HL-60/S4 treated with retinoic acid at 250 ng/mL for 4 days and 3 days (cell line): ENCODE results near the gene GLO1.

ENCODE experiments used
- in situ Hi-C: fragments of 300-500 bp; cut with MboI; formaldehyde crosslinking; loops from 2 replicates; pipeline ENCODE4 v1.7.0; 2022; ENCODE audit warnings: low sequenced_read_pairs

Gene GLO1

DNA sequence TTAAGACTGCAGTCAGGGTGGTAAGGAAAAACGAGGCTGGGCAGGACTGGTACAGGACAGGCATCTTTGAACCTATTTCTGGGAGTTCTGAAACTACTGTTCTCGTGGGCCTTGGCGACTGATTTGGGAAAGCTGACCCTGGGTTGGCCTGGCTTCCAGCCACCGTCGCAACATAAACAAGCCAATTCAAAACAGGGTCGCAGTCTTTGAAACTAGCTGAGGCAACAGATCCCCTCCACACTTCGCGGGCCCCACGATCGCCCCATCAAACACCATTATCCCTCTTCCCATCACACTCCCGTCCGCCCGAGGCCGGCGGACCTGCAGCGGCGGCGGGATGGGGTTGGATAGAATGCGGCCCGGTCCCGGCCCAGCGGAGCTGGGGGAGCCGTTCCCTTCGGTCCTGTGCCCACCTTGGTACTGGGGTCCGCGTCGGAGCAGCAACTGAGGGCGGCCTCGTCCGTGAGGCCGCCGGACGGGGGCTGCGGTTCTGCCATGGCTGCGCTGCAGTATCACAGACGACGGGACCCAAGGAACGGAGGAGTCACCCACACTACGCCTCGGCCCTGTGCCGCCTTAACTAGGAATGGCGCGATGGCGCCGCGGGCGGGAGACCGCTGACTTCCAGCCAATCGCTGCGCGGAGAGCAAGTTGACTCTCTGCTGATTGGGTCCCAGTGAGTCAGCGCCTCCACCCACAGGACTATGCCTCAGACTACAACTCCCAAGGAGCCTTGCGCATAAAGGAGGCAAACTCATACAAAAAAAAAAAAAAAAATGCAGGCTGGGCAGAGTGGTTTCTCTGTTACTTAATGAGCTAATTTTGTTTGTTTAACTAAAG, at the start of gene GLO1:
GLO1 (minus strand) TSS at position 588 of the 840 bp plus-strand sequence; CDS start at position 497, 91 bp downstream.
- in situ Hi-C loops = no loop called here

DNA sequence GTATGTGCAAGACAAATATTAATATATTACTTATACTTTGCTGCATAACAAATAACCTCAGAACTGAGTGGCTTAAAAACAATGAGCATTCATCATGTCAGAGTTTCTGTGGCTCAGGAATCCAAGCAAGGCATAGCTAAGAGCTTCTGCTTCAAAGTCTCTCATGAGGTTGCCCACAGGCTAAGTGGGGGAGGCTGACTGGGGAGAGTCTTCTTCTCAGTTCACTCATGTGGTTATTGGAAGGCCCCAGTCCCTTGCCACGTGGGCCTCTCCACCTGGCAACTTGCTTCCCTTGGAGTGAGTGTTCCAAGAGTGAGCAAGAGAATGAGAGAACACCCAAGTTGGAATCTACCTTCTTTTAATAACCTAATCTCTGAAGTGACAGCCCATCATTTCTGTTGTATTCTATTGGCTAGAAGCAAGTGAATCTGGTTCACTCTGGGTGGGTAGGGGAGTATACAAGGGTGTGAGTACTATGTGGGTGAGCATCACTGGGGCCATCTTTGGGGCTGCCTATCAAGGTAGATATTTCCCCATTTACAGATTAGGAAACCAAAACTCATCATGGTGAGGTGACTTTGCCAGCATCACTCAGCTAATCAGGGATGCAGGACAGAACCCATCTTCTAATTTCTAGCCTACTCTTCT, 48.1 kb upstream of the GLO1 start:
- in situ Hi-C loops = no loop called here

DNA sequence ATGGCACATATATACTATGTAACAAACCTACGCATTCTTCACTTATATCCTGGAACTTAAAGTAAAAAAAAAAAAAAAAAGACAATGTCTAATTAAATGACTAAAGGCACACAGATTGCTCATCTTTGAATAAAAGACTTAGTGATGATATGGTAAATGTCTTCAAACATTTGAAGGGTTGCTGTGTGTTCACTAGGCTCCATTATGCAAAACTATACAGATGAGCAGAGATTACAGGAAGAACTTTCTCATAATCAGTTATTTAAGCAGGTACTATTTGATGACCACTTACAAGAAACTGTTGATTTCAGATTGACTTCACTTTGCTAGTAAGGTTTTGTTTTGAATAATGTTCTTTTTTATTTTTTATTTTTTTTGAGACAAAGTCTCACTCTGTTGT, 46.5 kb upstream of the GLO1 start:
- in situ Hi-C loops = no loop called here

DNA sequence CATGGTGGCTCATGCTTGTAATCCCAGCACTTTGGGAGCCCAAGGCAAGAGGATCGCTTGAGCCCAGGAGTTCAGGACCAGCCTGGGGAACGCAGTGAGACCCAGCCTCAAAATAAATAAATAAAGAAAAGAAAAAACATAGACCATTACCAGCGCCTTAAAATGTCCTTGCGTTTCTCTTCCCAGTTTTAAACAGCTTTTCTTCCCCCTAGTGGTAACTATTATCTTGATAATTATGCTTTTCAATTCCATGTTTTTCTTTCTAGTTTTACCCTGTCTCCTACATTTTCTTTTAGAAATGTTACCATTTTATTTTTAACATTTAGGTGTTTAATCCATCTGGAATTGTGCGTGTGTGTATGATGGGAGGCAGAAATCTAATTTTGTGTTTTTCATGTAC, 36.6 kb upstream of the GLO1 start:
- in situ Hi-C loops = no loop called here

DNA sequence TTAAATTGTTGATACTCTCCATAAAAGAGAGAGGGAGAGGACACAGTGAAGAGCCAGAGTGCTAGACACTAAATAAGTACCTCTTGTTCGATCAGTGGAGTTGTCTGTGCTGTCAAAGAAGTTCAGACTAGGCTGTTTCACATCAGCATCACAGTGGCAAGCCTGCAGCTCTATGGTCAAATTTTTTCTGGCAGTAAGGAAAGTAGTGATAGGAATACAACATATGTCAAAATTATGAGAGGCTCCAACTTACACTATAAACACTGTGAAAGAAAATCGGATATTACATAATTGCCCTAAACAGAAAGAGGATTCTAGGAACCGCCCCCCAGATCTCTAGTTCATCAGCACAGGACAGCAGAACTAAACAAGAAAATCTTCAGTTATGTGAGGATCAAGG, 35.3 kb upstream of the GLO1 start:
- in situ Hi-C loops = no loop called here

DNA sequence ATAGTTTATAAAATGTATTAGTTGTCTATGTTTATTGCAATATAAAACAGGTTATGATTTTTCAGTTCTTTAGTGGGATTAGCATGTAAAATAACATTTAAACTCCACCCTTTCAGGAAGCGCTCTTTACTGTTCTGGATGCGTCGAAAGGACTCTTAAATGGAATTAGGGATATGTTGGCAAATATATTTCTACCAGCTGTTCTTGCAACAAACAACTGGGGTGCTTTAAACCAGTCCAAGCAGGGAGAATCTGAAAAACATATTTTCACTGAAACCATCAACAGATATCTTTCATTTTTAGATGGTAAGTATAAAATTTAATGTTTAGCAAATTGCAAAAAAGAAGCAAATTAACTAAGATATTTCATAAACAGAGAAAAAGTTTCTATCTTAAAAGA, 34.0 kb upstream of the GLO1 start:
- in situ Hi-C loops = no loop called here

DNA sequence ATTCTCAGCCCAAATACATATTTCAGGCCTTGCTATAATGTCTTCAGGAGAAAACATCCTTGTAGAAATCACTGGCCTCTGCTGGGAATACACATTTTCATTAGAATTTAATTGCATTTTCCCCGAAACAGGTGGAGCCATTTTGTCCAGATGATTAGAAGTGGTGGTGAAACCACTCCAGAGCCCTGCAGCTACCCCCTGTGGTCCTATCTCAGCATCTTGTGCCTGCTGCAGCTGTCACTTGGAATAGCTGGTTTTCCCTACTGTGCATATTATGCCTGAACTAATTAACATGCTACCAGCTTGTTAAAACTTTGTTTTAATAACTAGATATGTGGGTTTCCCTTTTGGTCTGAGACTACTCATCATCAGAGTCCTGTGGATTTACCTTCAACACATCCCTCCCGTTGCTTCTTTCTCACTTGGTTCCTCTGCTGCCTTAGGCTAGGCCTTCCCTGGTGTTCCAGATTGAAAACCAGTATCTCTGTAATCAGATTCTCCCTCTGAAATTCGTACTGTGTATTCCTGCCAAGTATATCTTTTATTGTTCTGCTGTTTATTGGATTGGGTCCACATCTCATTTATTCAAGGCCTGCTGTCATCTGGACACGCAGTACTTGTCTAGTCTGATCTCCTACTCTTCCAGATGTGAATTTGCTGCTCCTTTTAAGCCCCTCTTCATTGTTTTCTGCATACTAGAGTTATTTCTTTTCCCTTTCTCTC, 27.4 kb upstream of the GLO1 start:
- in situ Hi-C loops = no loop called here

DNA sequence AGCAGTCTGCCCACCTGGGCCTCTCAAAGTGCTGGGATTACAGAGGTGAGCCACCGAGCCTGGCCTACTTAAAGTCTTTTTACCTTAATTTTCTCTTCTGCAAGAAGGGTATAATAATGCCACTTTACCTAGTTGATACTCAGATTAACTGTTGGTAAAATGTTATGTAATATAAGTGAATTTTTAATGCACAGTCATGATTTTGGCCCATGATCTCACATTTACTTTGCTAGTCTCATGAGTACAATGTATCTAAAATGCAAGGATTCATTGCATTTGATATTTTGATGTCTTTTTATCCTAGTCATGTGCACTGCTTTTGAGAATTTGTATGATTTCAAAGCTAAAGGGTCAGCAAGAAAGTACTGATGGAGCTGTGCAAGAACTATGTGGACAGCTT, 25.3 kb upstream of the GLO1 start:
- in situ Hi-C loops = no loop called here

DNA sequence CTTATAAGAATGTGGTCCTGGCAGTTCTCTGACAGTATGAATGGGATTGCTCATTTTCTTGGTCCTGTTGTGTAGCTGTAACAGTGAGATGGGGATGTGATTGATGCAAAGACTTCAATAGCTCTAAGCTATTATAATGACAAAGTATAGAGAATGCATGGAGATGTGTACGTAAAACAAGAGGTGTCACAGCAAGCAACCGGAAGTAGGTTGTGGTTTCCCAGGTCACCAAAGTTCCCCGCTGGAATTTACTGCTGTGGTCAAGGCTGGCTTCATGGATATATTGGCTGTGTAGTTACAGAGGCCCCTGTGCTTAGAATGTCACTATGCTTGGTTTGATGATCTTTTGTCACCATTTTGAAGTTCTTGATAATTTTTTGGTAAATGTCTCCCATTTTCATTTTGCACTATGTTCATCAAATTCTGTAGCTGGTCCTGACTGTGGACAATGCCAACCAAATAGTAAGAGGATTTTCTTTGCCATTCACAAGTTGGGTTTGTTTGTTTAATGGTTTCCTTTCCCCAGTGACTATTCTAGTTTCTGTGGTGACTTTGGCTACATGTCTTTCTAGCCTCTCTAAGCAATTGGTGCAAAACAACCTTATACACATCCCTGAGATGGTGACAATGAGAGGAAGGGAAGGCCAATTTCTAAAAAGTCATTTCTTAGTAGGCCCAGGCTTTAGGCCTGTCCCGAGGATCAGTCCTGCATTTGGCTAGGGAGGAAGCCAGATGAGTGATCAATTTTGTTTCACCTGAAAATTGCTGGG, 22.7 kb upstream of the GLO1 start:
- in situ Hi-C loops = no loop called here

DNA sequence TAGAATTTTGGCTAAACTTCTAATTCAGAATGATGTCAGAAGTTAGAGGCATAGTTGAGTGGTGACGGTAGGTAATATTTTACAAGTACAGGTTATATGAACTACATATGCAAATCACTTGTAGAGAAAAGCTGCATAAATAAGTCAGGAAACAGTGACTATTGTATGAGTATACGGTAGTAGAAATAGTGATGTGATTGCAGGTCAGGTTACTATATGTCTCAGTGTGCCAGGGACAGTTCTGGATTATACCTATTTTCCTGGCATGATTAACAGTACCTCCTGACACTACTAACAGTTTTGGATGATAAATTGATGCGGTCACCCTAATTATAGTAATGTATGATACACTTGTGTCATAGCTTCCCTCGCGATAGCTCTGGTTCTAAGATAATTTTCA, 21.4 kb upstream of the GLO1 start:
- in situ Hi-C loops = no loop called here

DNA sequence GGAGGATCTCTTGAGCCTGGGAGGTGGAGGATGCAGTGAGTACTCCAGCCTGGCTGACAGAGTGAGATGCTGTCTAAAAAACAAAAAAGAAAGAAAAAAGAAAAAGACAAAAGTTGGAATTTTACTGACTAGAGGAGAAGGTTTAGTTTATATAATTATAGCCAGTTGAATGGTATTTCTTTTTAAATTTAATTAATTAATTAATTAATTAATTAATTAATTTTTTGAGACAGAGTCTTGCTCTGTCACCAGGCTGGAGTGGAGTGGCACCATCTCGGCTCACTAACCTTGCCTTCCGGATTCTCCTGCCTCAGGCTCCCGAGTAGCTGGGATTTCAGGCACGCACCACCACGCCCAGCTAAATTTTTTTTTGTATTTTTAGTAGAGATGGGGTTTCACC, 20.8 kb upstream of the GLO1 start:
- in situ Hi-C loops = no loop called here

DNA sequence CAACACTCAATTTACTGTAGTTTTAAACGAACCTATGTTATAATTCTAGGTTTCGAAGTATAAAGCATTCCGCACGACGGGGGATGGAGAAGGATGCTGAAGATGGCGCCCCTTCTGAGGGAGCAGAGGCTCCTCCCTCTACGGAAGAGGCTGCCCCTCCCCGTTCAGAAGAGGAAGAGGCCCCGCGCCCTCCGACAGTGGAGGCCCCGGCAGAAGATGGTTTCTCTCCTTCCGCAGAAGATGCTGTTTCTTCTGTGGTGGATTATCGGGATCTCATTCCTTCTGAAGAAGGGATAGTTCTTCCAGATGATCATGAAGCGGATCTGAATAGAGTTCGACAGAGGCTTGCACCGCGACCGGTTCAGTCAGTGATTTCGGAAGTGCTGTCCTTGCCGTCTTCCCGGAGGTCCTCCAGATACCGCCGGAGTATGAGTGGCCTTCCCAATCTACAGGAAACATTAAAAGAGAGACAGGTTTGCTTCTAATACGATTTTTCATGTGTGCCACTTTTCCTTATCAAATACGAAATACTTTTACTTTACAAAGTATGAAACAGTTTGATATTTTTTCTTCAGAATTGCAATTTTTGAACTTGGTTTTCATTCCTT, 19.9 kb upstream of the GLO1 start:
- in situ Hi-C loops = no loop called here

DNA sequence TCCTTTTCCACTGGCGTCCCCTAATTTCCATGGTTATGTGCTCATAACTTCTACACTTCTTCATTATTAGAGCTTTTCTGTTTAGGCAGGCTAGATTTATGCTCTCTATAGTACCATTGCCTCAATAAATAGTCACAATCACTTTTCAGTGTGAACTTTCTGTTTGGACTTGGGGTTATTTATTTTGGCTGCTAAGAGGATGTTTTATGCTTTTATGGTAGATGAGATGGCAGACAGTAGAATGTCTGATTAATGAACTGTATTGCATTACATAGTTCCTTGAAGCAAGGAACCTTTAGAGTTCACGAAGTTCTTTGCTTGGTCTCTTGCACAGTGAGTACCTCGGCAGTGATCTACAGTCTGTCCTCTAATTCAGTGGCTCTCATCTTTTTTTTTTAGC, 19.1 kb upstream of the GLO1 start:
- in situ Hi-C loops = no loop called here

DNA sequence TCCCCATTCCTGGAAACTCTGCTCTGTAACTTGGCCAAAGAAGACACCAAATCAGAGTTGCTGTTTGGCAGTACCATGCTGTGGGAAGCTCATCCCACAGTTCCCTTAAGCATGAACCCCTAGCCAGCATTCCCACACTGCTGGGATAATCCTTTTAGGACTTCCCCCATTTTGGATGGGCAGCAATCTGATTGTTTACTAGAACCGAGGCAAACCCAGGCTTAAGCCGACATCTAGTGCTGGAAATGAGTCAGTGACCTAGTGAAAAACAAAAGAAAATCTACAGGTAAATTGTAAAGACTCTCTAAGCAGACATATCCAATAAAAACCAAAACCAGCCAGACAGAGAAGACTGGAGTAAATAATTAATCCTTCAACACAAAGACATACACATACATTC, 17.4 kb upstream of the GLO1 start:
- in situ Hi-C loops = no loop called here

DNA sequence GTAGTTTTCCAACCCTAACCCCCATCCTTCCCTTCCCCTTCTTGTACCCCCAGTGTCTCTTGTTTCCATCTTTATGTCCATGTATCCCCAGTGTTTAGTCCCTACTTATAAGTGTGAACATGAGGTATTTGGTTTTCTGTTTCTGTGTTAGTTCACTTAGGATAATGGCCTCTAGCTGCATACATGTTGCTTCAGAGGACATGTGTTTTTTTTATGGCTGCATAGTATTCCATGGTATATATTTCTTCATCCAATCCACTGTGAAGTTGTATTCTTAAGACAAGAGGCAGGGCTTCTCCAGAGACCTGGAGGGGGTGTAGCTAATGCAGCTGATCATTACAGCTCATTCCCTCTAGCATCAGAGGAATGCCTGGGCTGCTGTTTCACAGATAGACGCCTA, 16.4 kb upstream of the GLO1 start:
- in situ Hi-C loops = no loop called here

DNA sequence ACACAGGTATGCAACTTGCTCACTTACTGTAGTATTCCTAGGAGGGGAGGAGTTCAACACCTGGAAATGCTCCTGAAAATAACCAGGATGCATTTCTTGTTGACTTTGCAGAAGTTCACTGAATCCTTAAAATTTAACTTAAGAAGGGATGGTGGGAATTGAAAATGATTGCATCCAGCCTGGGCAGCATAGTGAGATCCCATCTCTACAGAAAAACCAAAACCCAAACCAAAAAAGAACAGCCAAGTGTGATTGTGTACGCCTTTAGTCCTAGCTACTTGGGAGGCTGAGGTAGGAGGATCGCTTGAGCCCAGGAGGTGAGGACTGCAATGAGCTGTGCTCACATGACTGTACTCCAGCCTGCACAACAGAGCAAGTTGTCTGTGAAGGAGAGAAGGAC, 13.9 kb upstream of the GLO1 start:
- in situ Hi-C loops = no loop called here

DNA sequence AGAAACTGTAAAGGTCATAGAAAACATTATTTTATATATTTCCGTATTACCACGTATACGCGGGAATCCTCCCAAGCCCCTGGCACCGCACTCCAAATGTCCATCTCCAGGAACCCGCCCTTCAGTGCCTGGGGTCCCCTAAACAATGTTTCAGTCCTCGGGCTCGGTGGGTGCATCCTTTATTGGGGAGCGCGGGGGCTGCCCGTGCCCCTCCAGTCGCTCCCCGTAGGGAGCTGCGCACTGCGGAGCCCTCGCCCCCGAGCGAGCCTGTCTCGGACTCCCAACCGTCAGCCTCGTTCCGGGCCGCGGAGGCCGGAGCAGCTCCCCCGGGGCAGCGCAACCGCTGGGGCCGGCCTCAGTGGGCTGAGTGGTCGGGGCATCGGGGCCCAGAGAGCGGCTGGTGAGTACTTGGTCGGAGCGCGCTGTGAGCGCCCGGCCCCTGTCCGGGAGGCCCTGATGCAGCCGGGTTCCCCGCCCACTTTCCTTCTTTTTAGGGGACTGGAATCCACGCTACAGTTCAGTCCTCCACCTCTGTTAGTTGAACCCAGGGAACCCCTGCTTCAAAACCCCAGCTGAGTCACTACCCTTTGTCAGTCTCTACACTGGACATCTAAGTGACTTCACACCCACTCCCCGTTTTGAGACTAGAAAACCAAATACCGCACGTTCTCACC, 12.2 kb upstream of the GLO1 start, which contains the start of gene DNAH8:
DNAH8 (plus strand) TSS at position 296 of the 674 bp plus-strand sequence. CDS start 7,499 bp downstream, outside the sequence.
- in situ Hi-C loops = no loop called here

DNA sequence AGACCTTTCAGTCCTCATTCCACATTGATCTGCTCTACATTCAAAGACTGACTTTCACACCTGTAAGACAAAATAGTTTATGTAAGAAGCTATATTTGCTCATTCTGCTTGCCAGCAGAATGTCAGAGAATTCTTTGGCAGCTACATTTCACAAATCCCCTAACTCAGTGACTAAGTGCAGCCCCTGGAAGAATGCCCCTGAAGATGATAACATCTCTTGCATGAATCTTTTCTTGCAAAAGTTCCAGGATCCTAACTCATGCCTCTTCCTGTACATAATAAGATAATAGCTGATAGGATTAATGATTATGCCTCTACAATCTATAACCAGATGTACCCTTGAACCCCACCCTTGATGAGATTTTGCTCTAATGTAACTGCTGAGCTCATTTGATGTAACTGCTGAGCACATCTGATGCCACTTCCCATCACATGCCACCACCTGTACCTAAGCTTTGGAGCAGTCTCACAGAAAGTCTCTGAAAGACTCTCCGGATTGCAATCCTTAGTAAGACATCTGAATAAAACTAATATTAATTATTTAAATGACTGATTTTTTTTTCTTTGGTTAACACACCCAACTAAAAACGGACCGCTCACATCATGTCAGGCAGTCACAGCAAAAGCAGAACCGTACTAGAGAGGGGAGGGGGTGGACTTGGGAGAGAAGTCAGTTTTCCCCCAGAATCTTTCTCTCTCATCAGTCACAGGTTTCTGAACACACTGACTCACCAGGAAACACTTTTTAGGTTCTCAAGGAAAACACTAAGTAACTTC, 11.5 kb upstream of the GLO1 start:
- in situ Hi-C loops = no loop called here

DNA sequence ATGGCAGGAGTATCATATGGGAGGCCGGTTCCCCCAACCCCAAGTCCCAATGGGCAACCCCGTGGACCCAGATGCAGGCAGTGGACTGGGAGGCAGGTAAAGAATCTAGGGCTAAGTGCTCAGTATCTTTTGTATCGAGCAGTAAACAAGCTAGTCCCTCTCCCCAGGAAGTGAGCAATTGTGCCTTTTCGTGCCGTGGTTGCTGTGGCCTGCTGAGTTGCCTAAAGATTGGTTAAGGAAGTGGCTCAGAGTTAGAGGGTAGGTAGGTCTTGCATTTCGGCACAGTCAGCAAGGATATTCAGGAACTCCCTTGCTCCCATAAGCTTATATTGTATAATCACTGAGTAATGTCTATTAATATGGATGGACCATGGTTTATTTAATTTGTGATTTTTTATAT, 10.9 kb upstream of the GLO1 start:
- in situ Hi-C loops = no loop called here
